ENCODE data around the gene MEF2B.
"Not testable (repeated sequence)": the region's sequence is repeated elsewhere in the genome, so short reads cannot be mapped to it uniquely, and the experiment has no call there.

The MEF2B gene

GRCh38 chr19:19126102-19126501 lies 44.0 kb downstream of the MEF2B start:
- DNase-seq (ENCODE audit: low read depth, low spot score): no peak

GRCh38 chr19:19123386-19123785 lies 46.7 kb downstream of the MEF2B start:
- no peak for DNase-seq (ENCODE audit: low read depth, low spot score)

GRCh38 chr19:19122902-19123301 lies 47.2 kb downstream of the MEF2B start:
- DNase-seq (ENCODE audit: low read depth, low spot score): no peak

DNA sequence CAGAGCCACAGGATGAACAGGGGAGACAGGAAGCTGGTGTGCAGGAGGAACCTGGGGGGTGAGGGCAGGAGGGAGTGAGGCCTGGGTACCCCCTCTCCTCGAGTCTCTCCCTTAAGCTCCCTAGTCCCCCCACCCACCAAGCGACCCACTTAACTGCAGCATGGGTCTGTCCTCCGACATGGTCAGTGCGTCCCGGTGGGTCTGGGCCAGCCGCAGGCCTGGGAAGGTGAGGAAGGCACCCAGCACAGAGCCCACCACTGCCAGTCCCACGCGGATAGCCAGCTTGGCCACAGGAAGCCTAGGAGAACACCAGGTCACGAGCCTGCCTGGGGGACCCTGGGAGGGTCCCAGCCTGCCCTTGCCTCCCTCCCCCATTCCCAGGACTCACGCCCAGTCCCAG lies 48.7 kb downstream of the MEF2B start:
- no peak for DNase-seq (ENCODE audit: low read depth, low spot score)

- DNase-seq (ENCODE audit: low read depth, low spot score): peak; percentile 67
Measured at GRCh38 chr19:19120308-19121231, 49.5 kb downstream of the MEF2B start.

DNA sequence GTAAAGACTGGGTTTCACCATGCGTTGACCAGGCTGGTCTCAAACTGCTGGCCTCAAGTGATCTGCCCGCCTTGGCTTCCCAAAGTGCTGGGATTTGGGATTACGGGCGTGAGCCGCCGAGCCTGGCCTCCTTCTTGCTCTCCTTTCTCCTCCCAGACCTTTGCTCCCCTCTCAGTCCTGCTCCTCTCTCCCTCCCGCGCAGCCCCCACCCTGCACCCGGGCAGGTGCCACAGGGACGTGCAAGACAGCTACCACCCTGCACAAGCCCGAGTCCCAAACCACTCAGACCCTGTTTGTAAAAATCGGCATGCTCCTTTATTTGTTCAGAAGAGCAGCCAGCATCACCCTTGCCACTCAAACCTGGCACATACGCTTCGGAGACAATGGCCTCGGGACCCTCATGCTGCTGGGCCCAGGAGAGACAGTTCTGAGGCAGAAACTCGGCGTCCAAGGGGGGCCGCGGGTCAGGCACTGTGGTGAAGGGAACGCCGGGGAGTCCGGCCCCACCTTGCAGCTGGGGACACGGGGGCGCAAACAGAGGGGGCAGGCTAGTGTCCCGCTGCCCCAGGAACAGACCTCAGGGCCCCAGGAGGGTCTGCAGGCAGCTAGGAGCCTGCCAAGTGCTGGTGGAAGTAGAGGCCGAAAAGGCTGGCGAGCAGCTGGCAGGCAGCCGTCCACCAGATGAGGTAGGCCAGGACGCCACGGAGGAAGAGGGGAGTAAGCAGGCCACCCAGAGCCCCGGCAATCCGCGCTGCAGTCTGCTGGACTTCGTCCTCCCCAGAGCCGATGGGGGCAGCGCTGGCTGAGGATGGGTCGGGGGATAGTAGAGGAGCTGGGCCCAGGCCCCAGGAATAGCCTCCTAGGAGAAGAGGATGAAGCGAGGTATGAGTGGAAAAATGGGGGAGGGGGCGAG lies 50.5 kb downstream of the MEF2B start:
- no peak for DNase-seq (ENCODE audit: low read depth, low spot score)

- DNase-seq (ENCODE audit: low read depth, low spot score): no peak
Measured at GRCh38 chr19:19115954-19116353, 54.1 kb downstream of the MEF2B start.

DNA sequence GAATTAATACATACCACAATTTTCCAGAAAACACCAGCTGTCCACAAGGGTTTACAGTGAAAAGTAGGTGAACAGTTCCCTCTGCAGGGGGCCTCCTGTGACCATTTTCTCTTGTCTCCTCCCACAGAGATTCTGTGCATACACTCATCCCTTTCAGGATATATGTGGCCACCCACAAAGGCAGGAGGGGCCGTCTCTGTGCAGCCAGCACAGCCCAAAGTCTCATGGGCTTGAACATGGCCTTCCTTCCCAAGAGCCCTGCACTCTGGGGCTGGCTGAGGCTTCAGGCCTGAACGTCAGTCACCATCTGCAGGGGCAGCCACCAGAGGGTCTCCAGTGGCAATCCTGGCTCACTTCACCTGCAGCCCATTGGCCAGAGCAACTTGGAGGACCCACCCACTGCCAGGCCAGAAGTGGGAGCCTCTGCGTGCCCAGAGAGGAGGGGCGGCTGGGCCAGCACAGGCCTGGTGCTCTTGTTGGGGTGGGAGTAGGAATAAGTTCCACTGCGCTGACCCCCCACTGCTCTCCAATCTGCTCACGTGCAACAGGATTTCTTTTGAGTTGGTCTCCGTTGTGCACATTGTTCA lies 56.9 kb downstream of the MEF2B start:
- no peak for DNase-seq (ENCODE audit: low read depth, low spot score)

- DNase-seq (ENCODE audit: low read depth, low spot score): no peak
Measured at GRCh38 chr19:19111967-19112580, 58.0 kb downstream of the MEF2B start.

DNA sequence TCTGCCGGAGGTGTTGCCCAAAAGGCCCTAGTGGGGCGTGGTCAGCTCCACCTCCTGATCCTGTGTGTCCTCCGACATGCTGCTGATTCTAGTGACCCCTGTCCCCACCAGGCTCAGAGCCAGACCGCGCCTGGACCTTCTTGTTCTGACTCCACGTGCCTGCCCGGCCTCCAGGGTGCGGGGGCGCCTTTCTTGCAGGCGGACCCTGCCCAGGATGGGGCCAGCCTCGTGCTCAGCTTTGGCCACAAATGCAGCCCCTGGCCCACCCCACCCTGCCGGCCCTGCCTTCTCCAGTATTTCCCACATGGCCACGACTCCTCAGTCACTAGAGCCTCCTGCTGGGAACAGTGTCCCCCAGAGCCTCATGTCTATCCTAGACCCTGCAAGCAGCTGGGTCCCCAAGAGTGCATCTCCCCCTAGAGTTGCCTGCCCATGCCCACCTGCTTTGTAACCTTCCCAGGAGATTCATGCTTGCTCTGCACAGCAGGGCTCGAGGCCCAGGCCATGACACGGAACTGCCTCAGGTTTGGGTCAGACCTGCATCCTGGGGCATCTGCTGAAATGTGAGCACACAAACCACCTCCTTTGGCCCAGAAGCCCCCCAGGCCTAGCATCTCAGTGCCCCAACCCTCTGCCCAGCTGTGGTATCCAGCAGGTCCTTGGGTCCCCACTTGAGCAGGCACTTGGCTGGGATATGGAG lies 58.8 kb downstream of the MEF2B start:
- DNase-seq (ENCODE audit: low read depth, low spot score): no peak

GRCh38 chr19:19110410-19111135 lies 59.5 kb downstream of the MEF2B start:
- DNase-seq (ENCODE audit: low read depth, low spot score): no peak

GRCh38 chr19:19109601-19110000 lies 60.5 kb downstream of the MEF2B start:
- DNase-seq (ENCODE audit: low read depth, low spot score): no peak

DNA sequence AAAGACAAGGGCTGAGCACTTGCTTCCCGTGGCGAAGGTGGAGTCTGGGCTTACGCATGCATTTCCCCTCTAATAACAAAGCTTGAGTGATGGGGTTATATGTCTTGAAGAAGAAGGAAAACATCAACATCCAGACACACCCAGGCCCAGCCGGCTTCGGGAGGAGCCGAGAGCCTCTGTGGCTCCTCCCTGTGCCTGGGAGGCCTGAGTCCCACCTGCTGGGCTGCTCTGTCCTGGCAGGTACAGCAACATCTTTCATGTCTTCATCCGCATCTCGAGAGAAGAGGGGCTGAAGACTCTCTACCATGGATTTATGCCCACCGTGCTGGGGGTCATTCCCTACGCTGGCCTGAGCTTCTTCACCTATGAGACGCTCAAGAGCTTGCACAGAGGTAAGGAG lies 62.4 kb downstream of the MEF2B start:
- no peak for DNase-seq (ENCODE audit: low read depth, low spot score)

DNA sequence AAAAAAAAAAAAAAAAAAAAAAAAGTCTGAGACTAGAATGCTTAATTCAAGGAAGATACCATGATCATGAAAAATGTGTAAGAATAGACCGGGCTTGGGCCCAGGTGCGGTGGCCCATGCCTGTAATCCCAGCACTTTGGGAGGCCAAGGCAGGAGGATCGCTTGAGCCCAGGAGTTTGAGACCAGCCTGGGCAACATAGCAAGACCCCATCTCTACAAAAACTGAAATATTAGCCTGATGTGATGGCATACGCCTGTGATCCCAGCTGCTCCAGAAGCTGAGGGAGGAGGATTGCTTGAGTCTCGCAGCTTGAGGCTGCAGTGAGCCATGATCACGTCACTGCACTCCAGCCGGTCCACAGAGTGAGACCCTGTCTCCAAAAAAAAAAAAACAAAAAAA lies 63.1 kb downstream of the MEF2B start:
- not testable (repeated sequence) for DNase-seq (ENCODE audit: low read depth, low spot score)

GRCh38 chr19:19106056-19106551 lies 64.0 kb downstream of the MEF2B start:
- no peak for DNase-seq (ENCODE audit: low read depth, low spot score)

DNA sequence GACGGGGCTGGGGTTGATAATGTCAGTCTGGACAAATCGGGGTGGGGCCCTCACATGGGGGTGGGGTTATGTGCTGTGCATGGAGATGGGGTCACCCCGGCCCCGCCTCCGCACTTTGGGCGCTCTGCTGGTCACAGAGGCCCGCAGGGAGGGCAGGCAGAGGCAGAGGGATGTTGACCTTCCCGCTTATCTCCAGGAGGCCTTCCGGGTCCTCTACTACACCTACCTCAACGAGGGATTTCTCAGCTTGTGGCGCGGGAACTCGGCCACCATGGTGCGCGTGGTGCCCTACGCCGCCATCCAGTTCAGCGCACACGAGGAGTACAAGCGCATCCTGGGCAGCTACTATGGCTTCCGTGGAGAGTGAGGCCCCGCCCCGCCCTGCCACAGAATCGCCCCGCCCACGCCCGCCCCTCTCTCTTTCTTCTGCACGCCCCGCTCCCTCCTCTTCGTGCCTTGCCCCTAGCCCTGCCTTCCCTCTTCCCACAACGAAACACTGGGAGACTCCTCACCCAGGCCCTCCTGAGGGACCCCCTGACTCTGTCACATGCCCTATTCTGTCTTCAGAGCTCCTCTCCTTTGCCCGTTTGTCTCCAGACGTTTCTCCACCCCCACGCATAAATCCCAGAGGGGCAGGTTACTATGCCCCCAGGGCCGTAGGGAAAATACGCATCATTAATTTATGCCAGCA lies 64.6 kb downstream of the MEF2B start:
- DNase-seq (ENCODE audit: low read depth, low spot score): no peak

DNA sequence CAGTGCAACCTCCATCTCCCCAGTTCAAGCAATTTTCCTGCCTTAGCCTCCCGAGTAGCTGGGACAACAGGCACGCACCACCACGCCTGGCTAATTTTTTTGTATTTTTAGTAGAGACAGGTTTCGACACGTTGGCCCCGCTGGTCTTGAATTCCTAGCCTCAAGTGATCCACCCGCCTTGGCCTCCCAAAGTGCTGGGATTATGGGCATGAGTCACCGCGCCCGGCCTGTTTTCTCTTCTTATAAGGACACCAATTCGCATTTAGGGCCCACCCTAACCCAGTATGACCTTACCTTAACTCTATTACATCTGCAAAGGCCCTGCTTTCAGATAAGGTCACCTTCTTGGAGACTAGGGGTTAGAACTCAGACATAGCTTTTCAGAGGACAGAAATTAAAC lies 66.9 kb downstream of the MEF2B start:
- DNase-seq (ENCODE audit: low read depth, low spot score): no peak

DNA sequence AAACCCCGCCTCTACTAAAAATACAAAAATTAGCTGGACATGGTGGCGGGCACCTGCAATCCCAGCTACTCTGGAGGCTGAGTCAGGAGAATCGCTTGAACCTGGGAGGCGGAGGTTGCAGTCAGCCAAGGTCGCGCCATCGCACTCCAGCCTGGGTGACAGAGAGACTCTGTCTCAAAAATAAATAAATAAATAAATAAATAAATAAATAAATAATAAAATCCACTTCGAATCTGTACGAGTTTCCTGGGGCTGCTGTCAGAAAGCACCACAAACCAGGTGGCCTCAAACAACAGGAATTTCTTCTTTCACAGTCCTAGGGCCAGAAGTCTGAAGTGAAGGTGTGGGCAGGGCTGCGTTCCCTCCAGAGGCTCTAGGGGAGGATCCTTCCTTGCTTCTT lies 67.5 kb downstream of the MEF2B start:
- DNase-seq (ENCODE audit: low read depth, low spot score): not testable (repeated sequence)

- DNase-seq (ENCODE audit: low read depth, low spot score): no peak
Measured at GRCh38 chr19:19101540-19101939, 68.5 kb downstream of the MEF2B start.
